AG04450 (cell line): Measurements from ENCODE around the gene ATXN7L2. TPM values are rescaled to one million over a fixed set of nuclear protein-coding genes. Genes with fewer than 3 reads are reported as not detected.

Experiments used
- CTCF ChIA-PET: fragments of 300-600, 350-600 bp; formaldehyde crosslinking; extraction: SDS; loops from one replicate; lab custom pipeline; 2022; ENCODE audit warnings: antibody characterized with exemption, inconsistent platforms; lab: Charles Lee
- POLR2A ChIA-PET: fragments of 350-600 bp; formaldehyde crosslinking; extraction: SDS; loops from one replicate; lab custom pipeline; 2021; ENCODE audit warnings: antibody characterized with exemption, inconsistent platforms; lab: Yijun Ruan, JAX
- DNase-seq: peaks from one replicate; pipeline ENCODE4 v3.0.0-alpha.2; 2011; ENCODE audit warnings: low read depth, low spot score
- H3K27ac ChIP-seq: one replicate; pipeline ENCODE4 v1.5.1; 2012; ENCODE audit warnings: low read depth, low read length, control low read depth
- H3K27me3 ChIP-seq: one replicate; pipeline ENCODE4 v1.6.0; 2012; ENCODE audit warnings: low read length; ENCODE audit not compliant: control insufficient read depth, insufficient read depth
- H3K4me3 ChIP-seq: 2 replicates; pipeline ENCODE4 v1.5.1; 2011; ENCODE audit warnings: mild to moderate bottlenecking, low read depth, low read length, control low read depth
- H3K9me3 ChIP-seq: 2 replicates; pipeline ENCODE4 v1.5.1; 2012; ENCODE audit warnings: low read length; ENCODE audit not compliant: control insufficient read depth, insufficient read depth
- CTCF ChIP-seq: IDR thresholded peaks from 2 replicates; pipeline ENCODE4 v1.5.1; 2011; ENCODE audit warnings: low read depth, low read length, control low read depth, inconsistent platforms
- polyA minus RNA-seq: library from RNA; depleted of rRNA, polyadenylated mRNA; stranded (reverse); fragments of >200 nt; gene quantifications from 2 replicates; pipeline ENCODE4 v1.2.3, GENCODE V29; 2011; rRNA and poly(A)+ RNA removed
- polyA plus RNA-seq: library from polyadenylated mRNA; depleted of rRNA; stranded (reverse); fragments of >200 nt; gene quantifications from 2 replicates; pipeline ENCODE4 v1.2.3, GENCODE V29; 2011; rRNA removed

The ATXN7L2 gene
- polyA plus RNA-seq (1.5 TPM in 2 replicates), polyA minus RNA-seq (4.3 and 4.7 TPM in 2 replicates)

- Histone ChIP-seq H3K9me3 (no peaks in the 10 kb centered on the region; the same call in 1 of the 2 replicates), H3K4me3 (peak within 1 kb of the TSS; percentile 84), H3K27ac (peak within 1 kb of the TSS; percentile 81), H3K27me3 (peaks cover 20% of the 10 kb centered on the region)
- no peak for TF ChIP-seq CTCF
- ChIA-PET CTCF (interaction anchor here (0.6 to 37.0 kb wide), 6 partner anchors 9 to 233 kb away, joined by 3 to 1351 read pairs (median 6); partner anchors contain the start of genes CYB561D1 and GPR61), POLR2A (interaction anchor here (0.6 to 2.3 kb wide), 6 partner anchors 10 to 294 kb away, joined by 4 to 12 read pairs (median 6); partner anchors contain the start of genes CYB561D1 and PSMA5)
- peak; percentile 74 for DNase-seq
These were observed at the start of gene ATXN7L2 for GRCh38 chr1:109483672-109484518. Gene ATXN7L2 (plus strand): TSS chr1:109483905. CDS start chr1:109483954, 49 bp downstream.

GRCh38 chr1:109434484-109434883, 49.2 kb upstream of the ATXN7L2 start:
- TF ChIP-seq CTCF, result no peak
- CTCF ChIA-PET, result interaction anchor here (2.0 kb wide), 1 partner anchor 56 kb away, joined by 4 read pairs; no protein-coding TSS in a partner anchor
- no peaks in the 10 kb centered on the region for H3K27me3 ChIP-seq
- POLR2A ChIA-PET, result no interaction called here
- H3K4me3 ChIP-seq, result no peak overlapping the region
- H3K9me3 ChIP-seq, result peaks cover 6% of the 10 kb centered on the region
- no peak overlapping the region for H3K27ac ChIP-seq
- DNase-seq, result no peak

GRCh38 chr1:109438798-109439297, 44.9 kb upstream of the ATXN7L2 start:
- CTCF ChIA-PET, result no interaction called here
- peaks cover 5% of the 10 kb centered on the region for H3K9me3 ChIP-seq
- POLR2A ChIA-PET, result interaction anchor here (0.7 kb wide), 1 partner anchor 12 kb away, joined by 7 read pairs; the partner anchor contains the start of gene PSMA5

GRCh38 chr1:109441069-109441468, 42.6 kb upstream of the ATXN7L2 start:
- ChIA-PET POLR2A (no interaction called here), CTCF (interaction anchor here (1.2 kb wide), 1 partner anchor 50 kb away, joined by 4 read pairs; no protein-coding TSS in a partner anchor)
- H3K27me3 ChIP-seq, result peaks cover 7% of the 10 kb centered on the region
- no peaks in the 10 kb centered on the region for H3K9me3 ChIP-seq
- no peak for TF ChIP-seq CTCF
- H3K4me3 ChIP-seq, result no peak overlapping the region
- H3K27ac ChIP-seq, result no peak overlapping the region
- no peak for DNase-seq

More at GRCh38 chr1:109438798-109439297, 44.9 kb upstream of the ATXN7L2 start:
- no peak overlapping the region for H3K4me3 ChIP-seq
- no peak for TF ChIP-seq CTCF
- peak overlapping the region; percentile 88 for H3K27ac ChIP-seq
- no peaks in the 10 kb centered on the region for H3K27me3 ChIP-seq
- peak; percentile 84 for DNase-seq
